HFF-Myc (cell line): Measurements from ENCODE around the gene GID8.

Source experiments
- DNase-seq: peaks from one replicate; pipeline ENCODE4 v3.0.0-alpha.2; 2011; ENCODE audit warnings: low read depth; ENCODE audit errors: extremely low read depth
- H3K4me3 ChIP-seq: replicated peaks from 2 replicates; pipeline ENCODE4 v1.5.1; 2011; ENCODE audit warnings: low read depth, mild to moderate bottlenecking, control low read depth, low read length
- CTCF ChIP-seq: IDR thresholded peaks from 2 replicates; pipeline ENCODE4 v1.5.1; 2012; ENCODE audit warnings: mild to moderate bottlenecking, low read depth, low read length, control low read depth; ENCODE audit errors: missing control alignments

Gene GID8

GRCh38 chr20:62902926-62903615 is 34.9 kb upstream of the GID8 start:
- no peak for DNase-seq
- no peak for TF ChIP-seq CTCF
- H3K4me3 ChIP-seq: no peak overlapping the region

GRCh38 chr20:62905536-62906117 is 32.3 kb upstream of the GID8 start:
- DNase-seq: no peak
- no peak for TF ChIP-seq CTCF
- H3K4me3 ChIP-seq: no peak overlapping the region

GRCh38 chr20:62906209-62906608 is 31.7 kb upstream of the GID8 start:
- no peak for TF ChIP-seq CTCF
- no peak overlapping the region for H3K4me3 ChIP-seq
- no peak for DNase-seq

- no peak for DNase-seq
- no peak for TF ChIP-seq CTCF
- H3K4me3 ChIP-seq: no peak overlapping the region
These were observed 31.1 kb upstream of the GID8 start for GRCh38 chr20:62906647-62907375.

- peak; percentile 46 for TF ChIP-seq CTCF
- no peak overlapping the region for H3K4me3 ChIP-seq
- DNase-seq: no peak
These were observed 30.3 kb upstream of the GID8 start for GRCh38 chr20:62907384-62908317.
